ENCODE data around the gene DCAF17. TPM values are rescaled to one million over a fixed set of nuclear protein-coding genes. Genes with fewer than 3 reads are reported as not detected.

Gene DCAF17
- total RNA-seq, 2 donors from 2014 or later, result 8.2 to 16.9 TPM

GRCh38 chr2:171475979-171476378 is 42.0 kb downstream of the DCAF17 start:
- Histone ChIP-seq H3K27ac (no peak overlapping the region), H3K27me3 (no peaks in the 10 kb centered on the region), H3K9me3 (no peaks in the 10 kb centered on the region), H3K4me1 (no peaks in the 10 kb centered on the region), H3K36me3 (replicated peaks in 1 of 2; ENCODE audit: insufficient read depth in 1 of 2, low read depth in 2 of 2) (peaks cover 0 to 8% of the 10 kb centered on the region in 2 donors), H3K4me3 (no peak overlapping the region)
- 70 to 71% methylated on average over 1 of the region's 1 CpG for WGBS, 2 donors
- TF ChIP-seq CTCF (IDR thresholded peaks at IDR 0.05), result no peak
- no peak for TF ChIP-seq POLR2A (IDR thresholded peaks at IDR 0.05)
- no peak for ATAC-seq
- intact Hi-C loops (cut with DNase I), result no loop called here
- no peak for DNase-seq

GRCh38 chr2:171478345-171478744 is 44.3 kb downstream of the DCAF17 start:
- no peak overlapping the region for H3K4me3 ChIP-seq
- H3K27me3 ChIP-seq, result no peaks in the 10 kb centered on the region
- no peaks in the 10 kb centered on the region for H3K4me1 ChIP-seq
- ATAC-seq, result no peak
- WGBS, 2 donors, result 75 to 78% methylated on average over 1 of the region's 1 CpG
- TF ChIP-seq POLR2A (IDR thresholded peaks at IDR 0.05) (no peak), CTCF (IDR thresholded peaks at IDR 0.05) (no peak)
- no peaks in the 10 kb centered on the region for H3K9me3 ChIP-seq
- no peak for DNase-seq
- H3K36me3 ChIP-seq (replicated peaks in 1 of 2; ENCODE audit: insufficient read depth in 1 of 2, low read depth in 2 of 2), result peaks cover 0 to 8% of the 10 kb centered on the region in 2 donors
- intact Hi-C loops (cut with DNase I), result no loop called here
- no peak overlapping the region for H3K27ac ChIP-seq

DNA sequence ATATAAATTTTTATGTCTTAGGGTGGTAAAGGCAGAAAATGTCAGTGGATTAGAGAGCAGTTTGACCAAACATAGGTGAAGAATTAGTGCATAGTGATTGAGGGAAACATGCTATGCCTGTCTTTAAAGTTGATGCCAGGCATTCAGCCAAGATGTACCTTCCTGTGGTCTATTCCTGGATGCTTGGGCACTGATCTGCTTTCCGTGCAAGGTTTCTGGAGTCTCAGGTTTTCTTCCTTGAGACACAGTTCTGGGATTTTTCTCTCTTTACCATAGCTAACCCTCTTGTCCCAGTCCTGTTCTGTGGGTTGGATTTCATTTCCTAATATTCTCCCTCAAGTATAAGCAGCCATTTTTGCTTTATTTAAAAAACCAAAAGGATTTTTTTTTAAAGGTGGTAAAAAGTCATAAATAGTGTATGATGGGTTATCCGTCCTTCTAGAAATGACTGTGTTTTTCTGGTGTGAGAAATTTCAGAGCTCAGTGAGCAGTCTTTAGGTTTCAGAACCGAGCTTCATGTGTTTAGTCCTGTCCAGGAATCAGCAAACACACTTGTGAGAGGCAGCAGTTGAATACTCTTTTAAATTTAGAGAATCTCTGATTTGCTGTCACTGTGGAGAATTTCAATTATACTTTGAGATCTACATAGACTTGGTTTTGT is 45.3 kb downstream of the DCAF17 start:
- 90 to 93% methylated on average over 3 of the region's 3 CpGs for WGBS, 2 donors
- intact Hi-C loops (cut with DNase I), result no loop called here
- Histone ChIP-seq H3K36me3 (replicated peaks in 1 of 2; ENCODE audit: insufficient read depth in 1 of 2, low read depth in 2 of 2) (peaks cover 0 to 5% of the 10 kb centered on the region in 2 donors), H3K4me3 (no peak overlapping the region), H3K27ac (no peak overlapping the region), H3K9me3 (no peaks in the 10 kb centered on the region), H3K27me3 (no peaks in the 10 kb centered on the region), H3K4me1 (no peaks in the 10 kb centered on the region)
- TF ChIP-seq CTCF (IDR thresholded peaks at IDR 0.05), result no peak
- no peak for TF ChIP-seq POLR2A (IDR thresholded peaks at IDR 0.05)
- DNase-seq, result no peak
- ATAC-seq, result no peak

- DNase-seq (no peak), ATAC-seq (no peak)
- no peak for TF ChIP-seq POLR2A (IDR thresholded peaks at IDR 0.05)
- no peak for TF ChIP-seq CTCF (IDR thresholded peaks at IDR 0.05)
- 90 to 95% methylated on average over 1 of the region's 1 CpG for WGBS, 2 donors
- Histone ChIP-seq H3K4me3 (no peak overlapping the region), H3K4me1 (no peaks in the 10 kb centered on the region), H3K36me3 (replicated peaks in 1 of 2; ENCODE audit: insufficient read depth in 1 of 2, low read depth in 2 of 2) (no peaks in the 10 kb centered on the region), H3K9me3 (no peaks in the 10 kb centered on the region), H3K27me3 (no peaks in the 10 kb centered on the region), H3K27ac (no peak overlapping the region)
- intact Hi-C loops (cut with DNase I), result no loop called here
Observed at GRCh38 chr2:171480908-171481307, 46.9 kb downstream of the DCAF17 start.

GRCh38 chr2:171482308-171482707 is 48.3 kb downstream of the DCAF17 start:
- H3K4me3 ChIP-seq, result no peak overlapping the region

More at GRCh38 chr2:171482308-171482707, 48.3 kb downstream of the DCAF17 start:
- no peak for ATAC-seq
- Histone ChIP-seq H3K9me3 (no peaks in the 10 kb centered on the region), H3K36me3 (replicated peaks in 1 of 2; ENCODE audit: insufficient read depth in 1 of 2, low read depth in 2 of 2) (no peaks in the 10 kb centered on the region), H3K27me3 (no peaks in the 10 kb centered on the region), H3K4me1 (no peaks in the 10 kb centered on the region), H3K27ac (no peak overlapping the region)
- TF ChIP-seq POLR2A (IDR thresholded peaks at IDR 0.05), result no peak
- no peak for TF ChIP-seq CTCF (IDR thresholded peaks at IDR 0.05)
- DNase-seq, result no peak
- intact Hi-C loops (cut with DNase I), result no loop called here

All from body of pancreas (tissue), 4 donors.